ENCODE results near the gene TAS2R31. TPM values are rescaled to one million over a fixed set of nuclear protein-coding genes. Genes with fewer than 3 reads are reported as not detected.

TAS2R31 gene
- total and polyA plus RNA-seq, 8 donors = 1.2 to 3.4 (median 2.4) TPM

- Histone ChIP-seq H3K27ac (no peak overlapping the region), H3K4me3 (no peak overlapping the region), H3K4me1 (no peaks in the 10 kb centered on the region), H3K27me3 (no peaks in the 10 kb centered on the region), H3K9me3 (peaks cover 0 to 3% of the 10 kb centered on the region in 2 donors), H3K36me3 (peaks cover 0 to 13% of the 10 kb centered on the region in 2 donors)
- intact Hi-C loops (cut with DNase I) = no loop called here
- peak in 1 of 4 donors; percentile 27 for DNase-seq
- TF ChIP-seq, protein P1, sequence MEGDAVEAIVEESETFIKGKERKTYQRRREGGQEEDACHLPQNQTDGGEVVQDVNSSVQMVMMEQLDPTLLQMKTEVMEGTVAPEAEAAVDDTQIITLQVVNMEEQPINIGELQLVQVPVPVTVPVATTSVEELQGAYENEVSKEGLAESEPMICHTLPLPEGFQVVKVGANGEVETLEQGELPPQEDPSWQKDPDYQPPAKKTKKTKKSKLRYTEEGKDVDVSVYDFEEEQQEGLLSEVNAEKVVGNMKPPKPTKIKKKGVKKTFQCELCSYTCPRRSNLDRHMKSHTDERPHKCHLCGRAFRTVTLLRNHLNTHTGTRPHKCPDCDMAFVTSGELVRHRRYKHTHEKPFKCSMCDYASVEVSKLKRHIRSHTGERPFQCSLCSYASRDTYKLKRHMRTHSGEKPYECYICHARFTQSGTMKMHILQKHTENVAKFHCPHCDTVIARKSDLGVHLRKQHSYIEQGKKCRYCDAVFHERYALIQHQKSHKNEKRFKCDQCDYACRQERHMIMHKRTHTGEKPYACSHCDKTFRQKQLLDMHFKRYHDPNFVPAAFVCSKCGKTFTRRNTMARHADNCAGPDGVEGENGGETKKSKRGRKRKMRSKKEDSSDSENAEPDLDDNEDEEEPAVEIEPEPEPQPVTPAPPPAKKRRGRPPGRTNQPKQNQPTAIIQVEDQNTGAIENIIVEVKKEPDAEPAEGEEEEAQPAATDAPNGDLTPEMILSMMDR (IDR thresholded peaks at IDR 0.05) = no peak
- no peak for ATAC-seq
Observed at GRCh38 chr12:10994307-10994706, 36.9 kb downstream of the TAS2R31 start.

GRCh38 chr12:10989107-10989506, 42.1 kb downstream of the TAS2R31 start:
- no peak for ATAC-seq
- H3K36me3 ChIP-seq = peaks cover 0 to 4% of the 10 kb centered on the region in 2 donors

GRCh38 chr12:10986812-10987211, 44.4 kb downstream of the TAS2R31 start, which contains the start of gene TAS2R50:
TSS of gene TAS2R50 (minus strand) at chr12:10986912. CDS start at chr12:10986860, 52 bp downstream.
- TF ChIP-seq, protein P1 (IDR thresholded peaks at IDR 0.05) = no peak
- Histone ChIP-seq H3K4me1 (no peaks in the 10 kb centered on the region), H3K9me3 (peaks cover 0 to 3% of the 10 kb centered on the region in 2 donors), H3K27me3 (no peaks in the 10 kb centered on the region), H3K36me3 (no peaks in the 10 kb centered on the region), H3K4me3 (no peak within 1 kb of the TSS), H3K27ac (no peak within 1 kb of the TSS)
- no peak for ATAC-seq
- intact Hi-C loops (cut with DNase I) = no loop called here
- DNase-seq = no peak

More at GRCh38 chr12:10989107-10989506, 42.1 kb downstream of the TAS2R31 start:
- no peak overlapping the region for H3K4me3 ChIP-seq
- TF ChIP-seq, protein P1 (IDR thresholded peaks at IDR 0.05) = no peak
- no peaks in the 10 kb centered on the region for H3K4me1 ChIP-seq
- no peak for DNase-seq
- intact Hi-C loops (cut with DNase I) = no loop called here
- no peaks in the 10 kb centered on the region for H3K27me3 ChIP-seq
- no peak overlapping the region for H3K27ac ChIP-seq
- H3K9me3 ChIP-seq = peaks cover 0 to 3% of the 10 kb centered on the region in 2 donors

DNA sequence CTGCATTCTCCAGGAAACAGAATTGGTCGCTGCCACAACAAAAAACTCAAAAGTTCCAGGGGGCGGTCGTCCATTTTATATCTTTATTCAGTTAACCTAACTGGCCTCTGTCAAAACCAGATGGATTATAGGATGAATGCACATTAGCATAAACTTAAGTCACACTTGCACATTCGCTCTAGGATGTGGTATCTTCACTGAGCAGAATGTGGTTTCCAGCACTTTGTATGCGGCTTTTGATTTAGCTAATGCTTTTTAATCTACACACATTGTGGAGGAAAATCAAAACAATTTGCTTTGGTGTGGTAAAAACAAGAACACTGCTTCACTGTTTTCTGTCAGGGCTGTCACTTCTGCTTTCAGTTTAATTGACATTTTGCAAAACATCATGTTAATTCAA, 49.0 kb downstream of the TAS2R31 start:
- H3K27me3 ChIP-seq = no peaks in the 10 kb centered on the region
- ATAC-seq = no peak
- TF ChIP-seq, protein P1 (IDR thresholded peaks at IDR 0.05) = no peak
- intact Hi-C loops (cut with DNase I) = no loop called here
- no peaks in the 10 kb centered on the region for H3K36me3 ChIP-seq
- H3K4me1 ChIP-seq = no peaks in the 10 kb centered on the region
- no peak overlapping the region for H3K27ac ChIP-seq
- no peak overlapping the region for H3K4me3 ChIP-seq
- DNase-seq = no peak
- H3K9me3 ChIP-seq = no peaks in the 10 kb centered on the region

Other genes with a start within 250 kb of the TAS2R31 start
- gene TAS2R7, start 228.8 kb downstream of the TAS2R31 start, total RNA-seq = not detected
- not detected for gene TAS2R7, start 228.8 kb downstream of the TAS2R31 start, polyA plus RNA-seq (ENCODE audit: insufficient read length in 6 of 6)
- not detected for gene TAS2R8, start 224.1 kb downstream of the TAS2R31 start, total RNA-seq
- gene TAS2R8, start 224.1 kb downstream of the TAS2R31 start, polyA plus RNA-seq (ENCODE audit: insufficient read length in 6 of 6) = not detected
- gene TAS2R9, start 221.2 kb downstream of the TAS2R31 start, total RNA-seq = not detected
- not detected for gene TAS2R9, start 221.2 kb downstream of the TAS2R31 start, polyA plus RNA-seq (ENCODE audit: insufficient read length in 6 of 6)
- under 1 TPM in 1 of 2 donors, not detected in 1; 0.37 TPM for gene TAS2R10, start 205.0 kb downstream of the TAS2R31 start, total RNA-seq
- 1 to 10 TPM; 1.9 to 3.3 (median 2.8) TPM for gene TAS2R10, start 205.0 kb downstream of the TAS2R31 start, polyA plus RNA-seq (ENCODE audit: insufficient read length in 6 of 6)
- 1 to 10 TPM; 1.2 to 1.4 TPM for gene PRR4, start 181.9 kb downstream of the TAS2R31 start, total RNA-seq
- gene PRR4, start 181.9 kb downstream of the TAS2R31 start, polyA plus RNA-seq (ENCODE audit: insufficient read length in 6 of 6) = 10 to 100 TPM in 3 of 6 donors, 1 to 10 TPM in 3; 7.5 to 19.8 (median 10.6) TPM
- gene PRH1, start 147.2 kb downstream of the TAS2R31 start, total RNA-seq = 10 to 100 TPM; 10.6 to 12.0 TPM
- 10 to 100 TPM; 13.1 to 17.2 (median 16.0) TPM for gene PRH1, start 147.2 kb downstream of the TAS2R31 start, polyA plus RNA-seq (ENCODE audit: insufficient read length in 6 of 6)
- 1 to 10 TPM in 1 of 2 donors, under 1 TPM in 1; 0.99 to 1.0 TPM for gene TAS2R13, start 121.8 kb downstream of the TAS2R31 start, total RNA-seq
- gene TAS2R13, start 121.8 kb downstream of the TAS2R31 start, polyA plus RNA-seq (ENCODE audit: insufficient read length in 6 of 6) = under 1 TPM in 4 of 6 donors, not detected in 2; 0.14 to 0.59 (median 0.22) TPM
- not detected for gene PRH2, start 102.2 kb downstream of the TAS2R31 start, total RNA-seq
- 1 to 10 TPM in 1 of 6 donors, under 1 TPM in 5; 0.33 to 1.1 (median 0.67) TPM for gene PRH2, start 102.2 kb downstream of the TAS2R31 start, polyA plus RNA-seq (ENCODE audit: insufficient read length in 6 of 6)
- 1 to 10 TPM; 1.2 to 1.9 TPM for gene TAS2R14, start 92.1 kb downstream of the TAS2R31 start, total RNA-seq
- gene TAS2R14, start 92.1 kb downstream of the TAS2R31 start, polyA plus RNA-seq (ENCODE audit: insufficient read length in 6 of 6) = 1 to 10 TPM; 3.8 to 5.0 (median 4.8) TPM
- gene TAS2R50, start 44.5 kb downstream of the TAS2R31 start, total RNA-seq = 1 to 10 TPM; 1.0 to 1.1 TPM
- under 1 TPM in 5 of 6 donors, not detected in 1; 0.17 to 0.34 (median 0.20) TPM for gene TAS2R50, start 44.5 kb downstream of the TAS2R31 start, polyA plus RNA-seq (ENCODE audit: insufficient read length in 6 of 6)
- 1 to 10 TPM; 1.6 to 1.7 TPM for gene TAS2R20, start 33.1 kb downstream of the TAS2R31 start, total RNA-seq
- 1 to 10 TPM; 2.3 to 3.6 (median 3.1) TPM for gene TAS2R20, start 33.1 kb downstream of the TAS2R31 start, polyA plus RNA-seq (ENCODE audit: insufficient read length in 6 of 6)
- gene TAS2R19, start 8.8 kb downstream of the TAS2R31 start, total RNA-seq = 1 to 10 TPM; 2.0 to 3.3 TPM
- 1 to 10 TPM; 1.5 to 3.3 (median 2.2) TPM for gene TAS2R19, start 8.8 kb downstream of the TAS2R31 start, polyA plus RNA-seq (ENCODE audit: insufficient read length in 6 of 6)
- 1 to 10 TPM; 1.0 to 1.4 TPM for gene TAS2R46, start 30.9 kb upstream of the TAS2R31 start, total RNA-seq
- gene TAS2R46, start 30.9 kb upstream of the TAS2R31 start, polyA plus RNA-seq (ENCODE audit: insufficient read length in 6 of 6) = under 1 TPM in 4 of 6 donors, not detected in 2; 0.20 to 0.37 (median 0.31) TPM
- under 1 TPM; 0.52 to 0.71 TPM for gene TAS2R43, start 60.9 kb upstream of the TAS2R31 start, total RNA-seq
- under 1 TPM; 0.38 to 0.78 (median 0.60) TPM for gene TAS2R43, start 60.9 kb upstream of the TAS2R31 start, polyA plus RNA-seq (ENCODE audit: insufficient read length in 6 of 6)
- gene TAS2R30, start 103.2 kb upstream of the TAS2R31 start, total RNA-seq = 1 to 10 TPM; 1.9 to 3.1 TPM
- gene TAS2R30, start 103.2 kb upstream of the TAS2R31 start, polyA plus RNA-seq (ENCODE audit: insufficient read length in 6 of 6) = under 1 TPM; 0.20 to 0.81 (median 0.35) TPM
- gene SMIM10L1, start 139.8 kb upstream of the TAS2R31 start, total RNA-seq = 10 to 100 TPM in 1 of 2 donors, 1 to 10 TPM in 1; 9.5 to 10.3 TPM
- 10 to 100 TPM; 13.0 to 15.5 (median 13.3) TPM for gene SMIM10L1, start 139.8 kb upstream of the TAS2R31 start, polyA plus RNA-seq (ENCODE audit: insufficient read length in 6 of 6)
- gene TAS2R42, start 155.5 kb upstream of the TAS2R31 start, total RNA-seq = not detected
- gene TAS2R42, start 155.5 kb upstream of the TAS2R31 start, polyA plus RNA-seq (ENCODE audit: insufficient read length in 6 of 6) = under 1 TPM in 1 of 6 donors, not detected in 5; 0.15 TPM
- gene PRB3, start 238.3 kb upstream of the TAS2R31 start, total RNA-seq = not detected
- gene PRB3, start 238.3 kb upstream of the TAS2R31 start, polyA plus RNA-seq (ENCODE audit: insufficient read length in 6 of 6) = under 1 TPM in 2 of 6 donors, not detected in 4; 0.13 to 0.14 TPM

Data from left lung (tissue), 10 donors.